Smooth muscle cell (in vitro differentiated cells): ENCODE data around the gene IPCEF1. TPM values are rescaled to one million over a fixed set of nuclear protein-coding genes. Genes with fewer than 3 reads are reported as not detected.

Experiments
- DNase-seq: peaks from one replicate; lab custom pipeline; 2025; ENCODE audit not compliant: unreplicated experiment; lab: John Stamatoyannopoulos, UW
- H2AFZ ChIP-seq: fragments of 200-600 bp; sonication (generic); 2 replicates; pipeline ENCODE4 v1.6.0; 2016; ENCODE audit warnings: antibody characterized with exemption, low read depth, mild to moderate bottlenecking
- H3F3A ChIP-seq: fragments of 200-600 bp; sonication (generic); 2 replicates; pipeline ENCODE4 v1.6.0; 2017; ENCODE audit warnings: antibody characterized with exemption, low read depth
- H3K27ac ChIP-seq: fragments of 200-600 bp; sonication (generic); 2 replicates; pipeline ENCODE4 v1.5.1; 2016; ENCODE audit warnings: low read depth, mild to moderate bottlenecking
- H3K27me3 ChIP-seq: fragments of 200-600 bp; sonication (generic); 2 replicates; pipeline ENCODE4 v1.6.1; 2016; ENCODE audit warnings: low read depth, mild to moderate bottlenecking
- H3K36me3 ChIP-seq: fragments of 200-600 bp; sonication (generic); 2 replicates; pipeline ENCODE4 v1.5.1; 2016; ENCODE audit warnings: low read depth
- H3K4me1 ChIP-seq: fragments of 200-600 bp; sonication (generic); 2 replicates; pipeline ENCODE4 v1.5.1; 2016; ENCODE audit warnings: low read depth
- H3K4me2 ChIP-seq: fragments of 200-600 bp; sonication (generic); 2 replicates; pipeline ENCODE4 v1.6.0; 2016; ENCODE audit warnings: mild to moderate bottlenecking
- H3K4me3 ChIP-seq: fragments of 200-600 bp; sonication (generic); 2 replicates; pipeline ENCODE4 v1.5.1; 2016; ENCODE audit warnings: mild to moderate bottlenecking
- H3K79me2 ChIP-seq: fragments of 200-600 bp; sonication (generic); 2 replicates; pipeline ENCODE4 v1.6.0; 2016; ENCODE audit warnings: low read depth, mild to moderate bottlenecking
- H3K9ac ChIP-seq: fragments of 200-600 bp; sonication (generic); 2 replicates; pipeline ENCODE4 v1.6.0; 2016; ENCODE audit warnings: low read depth
- H3K9me3 ChIP-seq: fragments of 200-600 bp; sonication (generic); replicated peaks from 2 replicates; pipeline ENCODE4 v1.5.1; 2016; ENCODE audit warnings: low read depth
- H4K20me1 ChIP-seq: fragments of 200-600 bp; sonication (generic); 2 replicates; pipeline ENCODE4 v1.6.0; 2016; ENCODE audit warnings: low read depth
- WGBS: methylation state at CpG from one replicate; pipeline ENCODE4 v1.1.7; 2016; ENCODE audit warnings: low lambda C conversion rate; 5-methylcytosine and 5-hydroxymethylcytosine counted together
- polyA plus RNA-seq: library from polyadenylated mRNA; unstranded; fragments of >200 nt; fragmentation: Nextera tagmentation; extraction: Ambion mirVana; gene quantifications from 2 replicates; pipeline ENCODE4 v1.2.1, GENCODE V29; 2016
- total RNA-seq: library from RNA; depleted of rRNA; stranded (reverse); fragments of >200 nt; gene quantifications from 2 replicates; pipeline ENCODE4 v1.2.3, GENCODE V29; 2014
- TF ChIP-seq, protein P1 (sequence below): fragments of 200-600 bp; sonication (generic); IDR thresholded peaks from 2 replicates; pipeline ENCODE4 v1.5.1; 2017; ENCODE audit warnings: borderline replicate concordance, mild to moderate bottlenecking, antibody characterized with exemption; ENCODE audit not compliant: insufficient read depth, poor library complexity, severe bottlenecking

Gene IPCEF1
- total and polyA plus RNA-seq, 2 experiments from 2014 or later, result 0.04 TPM; not detected in 1

DNA sequence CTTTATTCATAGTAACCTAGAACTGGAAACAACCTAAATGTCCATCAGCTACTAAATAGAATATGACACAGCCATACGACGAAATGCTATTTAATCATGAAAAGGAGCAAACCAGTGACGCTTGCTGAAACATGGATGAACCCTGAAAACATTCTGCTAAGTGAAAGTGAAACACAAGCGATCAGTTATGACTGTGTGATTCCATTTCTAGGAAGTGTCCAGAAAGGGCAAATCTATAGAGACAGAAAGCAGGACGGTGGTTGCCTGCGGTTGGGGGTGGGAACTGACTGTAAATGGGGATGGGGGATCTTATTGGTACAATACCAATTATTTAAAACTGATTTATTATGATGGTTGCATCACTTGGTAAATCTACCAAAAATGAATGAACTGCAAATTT lies 126.8 kb downstream of the IPCEF1 start:
- no peaks in the 10 kb centered on the region for H3K4me1 ChIP-seq
- no peaks in the 10 kb centered on the region for H4K20me1 ChIP-seq
- WGBS, result 95% methylated on average over 6 of the region's 6 CpGs

DNA sequence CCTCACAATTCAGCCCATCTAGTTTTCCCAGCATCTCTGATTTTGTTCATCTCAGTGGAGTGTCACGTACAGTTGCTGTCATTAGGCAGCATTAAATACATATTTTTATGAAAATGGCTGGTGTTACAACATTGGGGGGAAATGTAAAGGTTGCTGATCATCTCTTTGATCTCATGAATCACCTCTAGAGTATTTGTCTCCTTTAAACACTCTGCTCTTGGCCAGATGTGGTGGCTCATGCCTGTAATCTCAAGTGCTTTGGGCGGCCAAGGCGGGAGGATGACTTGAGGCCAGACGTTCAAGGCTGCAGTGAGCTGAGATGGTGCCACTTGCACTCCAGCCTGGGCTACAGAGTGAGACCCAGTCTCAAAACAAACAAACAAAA lies 128.1 kb downstream of the IPCEF1 start:
- no peak overlapping the region for H3K4me2 ChIP-seq
- TF ChIP-seq, protein P1, sequence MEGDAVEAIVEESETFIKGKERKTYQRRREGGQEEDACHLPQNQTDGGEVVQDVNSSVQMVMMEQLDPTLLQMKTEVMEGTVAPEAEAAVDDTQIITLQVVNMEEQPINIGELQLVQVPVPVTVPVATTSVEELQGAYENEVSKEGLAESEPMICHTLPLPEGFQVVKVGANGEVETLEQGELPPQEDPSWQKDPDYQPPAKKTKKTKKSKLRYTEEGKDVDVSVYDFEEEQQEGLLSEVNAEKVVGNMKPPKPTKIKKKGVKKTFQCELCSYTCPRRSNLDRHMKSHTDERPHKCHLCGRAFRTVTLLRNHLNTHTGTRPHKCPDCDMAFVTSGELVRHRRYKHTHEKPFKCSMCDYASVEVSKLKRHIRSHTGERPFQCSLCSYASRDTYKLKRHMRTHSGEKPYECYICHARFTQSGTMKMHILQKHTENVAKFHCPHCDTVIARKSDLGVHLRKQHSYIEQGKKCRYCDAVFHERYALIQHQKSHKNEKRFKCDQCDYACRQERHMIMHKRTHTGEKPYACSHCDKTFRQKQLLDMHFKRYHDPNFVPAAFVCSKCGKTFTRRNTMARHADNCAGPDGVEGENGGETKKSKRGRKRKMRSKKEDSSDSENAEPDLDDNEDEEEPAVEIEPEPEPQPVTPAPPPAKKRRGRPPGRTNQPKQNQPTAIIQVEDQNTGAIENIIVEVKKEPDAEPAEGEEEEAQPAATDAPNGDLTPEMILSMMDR, result no peak
- no peaks in the 10 kb centered on the region for H3K9me3 ChIP-seq
- no peak for DNase-seq
- H3K27ac ChIP-seq, result no peak overlapping the region
- no peaks in the 10 kb centered on the region for H4K20me1 ChIP-seq
- H3K79me2 ChIP-seq, result no peaks in the 10 kb centered on the region
- WGBS, result 80% methylated on average over 4 of the region's 4 CpGs
- H3F3A ChIP-seq, result no peaks in the 10 kb centered on the region
- H3K4me3 ChIP-seq, result no peak overlapping the region
- H2AFZ ChIP-seq, result no peak overlapping the region
- no peaks in the 10 kb centered on the region for H3K36me3 ChIP-seq
- H3K9ac ChIP-seq, result no peak overlapping the region
- no peaks in the 10 kb centered on the region for H3K4me1 ChIP-seq
- no peaks in the 10 kb centered on the region for H3K27me3 ChIP-seq

More for the DNA sequence above, 126.8 kb downstream of the IPCEF1 start:
- DNase-seq, result no peak
- H3K27ac ChIP-seq, result no peak overlapping the region
- no peaks in the 10 kb centered on the region for H3K27me3 ChIP-seq
- no peak overlapping the region for H3K4me2 ChIP-seq
- TF ChIP-seq, protein P1, result no peak
- H3F3A ChIP-seq, result no peaks in the 10 kb centered on the region
- no peaks in the 10 kb centered on the region for H3K79me2 ChIP-seq
- no peak overlapping the region for H3K4me3 ChIP-seq
- no peaks in the 10 kb centered on the region for H3K9me3 ChIP-seq
- no peak overlapping the region for H3K9ac ChIP-seq
- H3K36me3 ChIP-seq, result no peaks in the 10 kb centered on the region
- no peak overlapping the region for H2AFZ ChIP-seq

DNA sequence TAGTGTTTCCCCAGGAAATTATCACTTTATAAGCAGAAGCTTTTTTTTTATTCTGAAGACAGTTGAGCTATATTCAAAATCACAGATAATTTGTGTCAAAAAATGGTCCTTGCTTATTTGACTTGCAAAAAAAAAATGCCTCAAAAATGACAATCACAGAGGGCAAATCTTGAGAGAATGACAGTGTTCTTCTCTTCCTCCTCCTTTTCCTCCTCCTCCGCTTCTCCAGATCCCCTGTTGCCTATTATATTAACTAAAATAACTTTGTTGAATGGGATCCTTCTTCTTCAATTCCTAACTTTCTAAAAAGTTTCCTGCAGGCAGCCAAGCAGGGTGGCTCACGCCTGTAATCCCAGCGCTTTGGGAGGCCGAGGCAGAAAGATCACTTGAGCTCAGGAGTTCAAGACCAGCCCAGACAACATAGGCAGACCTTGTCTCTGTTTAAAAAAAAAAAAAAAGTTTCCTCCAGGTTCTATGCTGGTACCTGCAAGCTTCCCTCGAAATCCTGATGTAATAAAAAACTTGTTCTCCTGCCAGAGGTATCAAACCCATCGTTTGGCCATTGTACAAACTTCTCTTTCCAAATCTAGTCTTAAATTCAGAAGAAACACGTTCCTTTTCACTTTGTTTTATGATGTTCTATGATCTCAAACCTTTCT lies 128.6 kb downstream of the IPCEF1 start:
- WGBS, result 84% methylated on average over 7 of the region's 7 CpGs
- Histone ChIP-seq H3F3A (no peaks in the 10 kb centered on the region), H3K4me1 (no peaks in the 10 kb centered on the region), H3K4me3 (no peak overlapping the region), H3K79me2 (no peaks in the 10 kb centered on the region), H3K27ac (no peak overlapping the region), H3K4me2 (no peak overlapping the region), H3K9ac (no peak overlapping the region), H4K20me1 (no peaks in the 10 kb centered on the region), H3K36me3 (no peaks in the 10 kb centered on the region), H3K27me3 (no peaks in the 10 kb centered on the region), H2AFZ (no peak overlapping the region), H3K9me3 (no peaks in the 10 kb centered on the region)
- TF ChIP-seq, protein P1, result no peak
- no peak for DNase-seq

DNA sequence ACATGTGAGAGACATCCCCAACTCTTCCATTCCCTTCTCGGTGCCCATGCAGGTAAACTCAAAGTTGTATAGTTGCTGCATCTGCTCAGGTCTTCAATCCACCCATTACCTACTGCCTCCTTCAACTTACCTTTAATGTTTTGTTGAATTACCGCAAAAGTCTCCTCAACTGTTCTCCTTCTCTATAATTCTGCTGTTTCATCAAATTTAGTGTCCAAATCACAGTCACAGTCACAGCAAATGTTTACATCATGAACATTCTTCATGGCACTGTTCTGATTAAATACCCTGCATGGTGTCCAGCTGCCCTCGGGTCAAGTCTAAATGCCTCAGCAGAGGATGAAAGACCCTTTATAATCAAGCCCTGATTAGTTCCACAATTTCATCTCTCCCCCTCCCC lies 130.1 kb downstream of the IPCEF1 start:
- H3K9me3 ChIP-seq, result no peaks in the 10 kb centered on the region

More for the DNA sequence above, 130.1 kb downstream of the IPCEF1 start:
- Histone ChIP-seq H3K27ac (no peak overlapping the region), H3K4me1 (no peaks in the 10 kb centered on the region), H2AFZ (no peak overlapping the region), H4K20me1 (no peaks in the 10 kb centered on the region), H3F3A (no peaks in the 10 kb centered on the region), H3K36me3 (no peaks in the 10 kb centered on the region), H3K4me2 (no peak overlapping the region), H3K9ac (no peak overlapping the region), H3K27me3 (no peaks in the 10 kb centered on the region), H3K4me3 (no peak overlapping the region), H3K79me2 (no peaks in the 10 kb centered on the region)
- WGBS, result 91% methylated on average over 3 of the region's 3 CpGs
- no peak for DNase-seq
- TF ChIP-seq, protein P1, result no peak
